ENCODE data around the gene PAQR5. TPM values are rescaled to one million over a fixed set of nuclear protein-coding genes. Genes with fewer than 3 reads are reported as not detected.

Gene PAQR5, protein sequence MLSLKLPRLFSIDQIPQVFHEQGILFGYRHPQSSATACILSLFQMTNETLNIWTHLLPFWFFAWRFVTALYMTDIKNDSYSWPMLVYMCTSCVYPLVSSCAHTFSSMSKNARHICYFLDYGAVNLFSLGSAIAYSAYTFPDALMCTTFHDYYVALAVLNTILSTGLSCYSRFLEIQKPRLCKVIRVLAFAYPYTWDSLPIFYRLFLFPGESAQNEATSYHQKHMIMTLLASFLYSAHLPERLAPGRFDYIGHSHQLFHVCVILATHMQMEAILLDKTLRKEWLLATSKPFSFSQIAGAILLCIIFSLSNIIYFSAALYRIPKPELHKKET
- not detected in 2 replicates for total RNA-seq (2011; cell fraction: chromatin; rRNA removed; ENCODE audit: low replicate concordance)
- not detected in 2 replicates for total RNA-seq (2011; cell fraction: nucleolus; rRNA removed)
- total RNA-seq (2011; cell fraction: nucleoplasm; rRNA removed) = not detected in 2 replicates
- total RNA-seq (2014; rRNA removed) (not detected in 2 replicates), total RNA-seq (2014; rRNA removed; fragmentation: Illumina TruSeq; extraction: Trizol) (not detected in 2 replicates), total RNA-seq (2015; rRNA removed; fragmentation: Illumina TruSeq; extraction: Trizol) (not detected in 2 replicates), total RNA-seq (2021) (0.04 TPM in 1 of 2 replicates, not detected in the other), polyA plus RNA-seq (2011; rRNA removed) (not detected in 2 replicates), polyA plus RNA-seq (2014; fragmentation: Illumina TruSeq; extraction: Trizol) (not detected in 2 replicates), polyA plus RNA-seq (2014; fragmentation: Nextera tagmentation; extraction: Ambion mirVana) (under 1 TPM in 1 of 2 experiments, not detected in 1; 0.08 TPM), polyA plus RNA-seq (2014; rRNA removed) (not detected in 2 replicates), polyA minus RNA-seq (2011; rRNA and poly(A)+ RNA removed) (0.04 and 0.06 TPM in 2 replicates), Bru-seq, nascent RNA (percentile 3 among the genes with signal in this experiment), BruChase-seq, experiment 1, labeled RNA remaining after a 2-hour chase (percentile 3 among the genes with signal in this experiment), BruChase-seq, experiment 2, labeled RNA remaining after a 6-hour chase (percentile 5 among the genes with signal in this experiment)
- polyA plus RNA-seq (2011; cell fraction: cytosol; rRNA removed) = 0.04 TPM in 1 of 2 replicates, not detected in the other
- polyA plus RNA-seq (2011; cell fraction: nucleus; rRNA removed) = 0.07 TPM in 1 of 2 replicates, not detected in the other
- 0.04 and 0.06 TPM in 2 replicates for polyA plus RNA-seq (2012)
- 0.73 TPM in 1 of 2 replicates, not detected in the other for polyA minus RNA-seq (2011; cell fraction: cytosol; rRNA and poly(A)+ RNA removed)
- not detected in 2 replicates for polyA minus RNA-seq (2011; cell fraction: nucleus; rRNA and poly(A)+ RNA removed)
- long read RNA-seq, experiment 1 = 0 reads
- long read RNA-seq, experiment 2 = 0 reads
- long read RNA-seq, experiment 3 = 0 reads

DNA sequence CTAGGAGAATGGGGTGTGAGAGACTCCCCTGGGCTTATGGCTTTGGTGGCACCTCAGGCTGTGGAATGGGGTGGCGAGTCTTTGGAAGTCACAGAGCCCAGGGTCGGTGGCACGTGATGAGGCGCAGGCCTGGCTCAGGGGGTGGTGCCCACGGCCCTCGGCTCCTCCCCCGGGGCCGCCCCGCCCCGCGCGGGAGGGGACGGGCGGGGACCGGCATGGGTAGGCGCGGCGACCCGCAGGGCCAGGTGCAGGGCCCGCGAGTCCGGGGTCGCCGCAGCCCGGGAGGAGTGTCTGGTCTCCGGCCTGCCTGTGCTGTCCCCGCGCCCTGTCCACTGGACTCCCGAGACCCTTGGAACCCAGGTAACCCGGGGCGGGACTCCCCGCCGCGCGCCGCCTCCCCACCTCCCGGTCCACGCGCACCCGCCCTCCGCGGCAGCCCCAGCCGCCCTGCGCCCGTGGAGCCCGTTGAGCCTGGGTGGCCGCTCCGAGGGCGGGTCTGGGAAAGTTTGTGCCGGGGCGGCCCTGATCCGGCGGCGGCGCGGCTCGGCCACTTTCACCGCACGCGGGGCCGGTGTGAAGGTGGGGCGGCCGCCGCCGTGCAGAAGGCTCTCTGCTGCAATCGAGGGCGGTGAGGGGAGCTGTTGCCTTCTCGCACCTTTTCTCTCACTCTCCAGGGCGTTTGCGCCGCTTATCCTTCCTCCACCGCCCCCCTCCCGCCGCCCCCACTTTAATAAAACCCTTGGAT, at the start of gene PAQR5:
Gene PAQR5, plus strand, starts transcription at position 216 of the 745 bp plus-strand sequence. CDS start 61,169 bp downstream, outside the sequence.
- Histone ChIP-seq H3K4me2 (ENCODE audit: insufficient read depth, low read length) (no peak within 1 kb of the TSS), H3K36me3 (ENCODE audit: control insufficient read depth, insufficient read depth, low read length) (no peaks in the 10 kb centered on the region), H3K9me1 (ENCODE audit: control insufficient read depth, insufficient read depth, low read length) (no peaks in the 10 kb centered on the region), H3K9ac (ENCODE audit: insufficient read depth in 1 of 2, low read depth in 2 of 2, low read length in 2 of 2) (peak within 1 kb of the TSS in 1 of 2 experiments; percentile 43; a peak in 2 of 4 replicates), H4K20me1 (replicated peaks; ENCODE audit: control insufficient read depth, insufficient read depth, low read length) (no peaks in the 10 kb centered on the region; the same call in 1 of the 2 replicates), H3K9me3 (replicated peaks; ENCODE audit: control insufficient read depth, insufficient read depth, low read depth, low read length) (no peaks in the 10 kb centered on the region), H3K4me1 (replicated peaks in 1 of 2; ENCODE audit: control insufficient read depth in 2 of 2, insufficient read depth in 2 of 2, low read length in 2 of 2) (peaks cover 0 to 11% of the 10 kb centered on the region in 2 experiments; a peak in 2 of 5 replicates), H3K79me2 (ENCODE audit: control insufficient read depth, insufficient read depth, low read length) (no peaks in the 10 kb centered on the region), H3K27me3 (ENCODE audit: control insufficient read depth in 2 of 2, insufficient read depth in 2 of 2, low read length in 2 of 2) (peaks cover 35 to 59% of the 10 kb centered on the region in 2 experiments; a peak in 4 of 5 replicates), H2AFZ (ENCODE audit: low read depth, low read length) (no peak within 1 kb of the TSS), H3K4me3 (no peak within 1 kb of the TSS), H3K27ac (ENCODE audit: extremely low read depth, low read depth, low read length) (no peak within 1 kb of the TSS)
- in situ Hi-C loops (cut with MboI) (no loop called here), intact Hi-C loops (cut with micrococcal nuclease) (no loop called here)
- ATAC-seq = peak; percentile 83
- DNase-seq (ENCODE audit: extremely low read depth in 1 of 4, low spot score in 3 of 4) = peak in 3 of 4 experiments; percentile 47 to 80 (median 79)
- CTCF ChIA-PET (ENCODE audit: low intra/inter-chr PET ratio) = no interaction called here
- POLR2A ChIA-PET = interaction anchor here (0.7 kb wide), 1 partner anchor 189 kb away, joined by 3 read pairs; no protein-coding TSS in a partner anchor
- FAIRE-seq = no peak
- no TSS peak for BruUV-seq (replicated peaks)
- 2% methylated on average over 20 of the region's 74 CpGs for WGBS (ENCODE audit: insufficient coverage, low coverage, missing lambda C conversion rate)
- TF ChIP-seq ZNF134 (CRISPR knock-in tag; conservative IDR thresholded peaks at IDR 0.05) (peak; percentile 36; the same call in 1 of the 2 replicates), MAZ (CRISPR knock-in tag; conservative IDR thresholded peaks at IDR 0.05 in 1 of 2, IDR thresholded peaks at IDR 0.05 in 1 of 2) (peak in 1 of 2 experiments; percentile 28; a peak in 1 of 4 replicates), TBL1XR1 (IDR thresholded peaks at IDR 0.05; ENCODE audit: low read length in 2 of 2) (no peak), HOXB6 (CRISPR knock-in tag; IDR thresholded peaks at IDR 0.05; ENCODE audit: borderline replicate concordance) (no peak), KLF1 (tag; IDR thresholded peaks at IDR 0.05) (no peak), ZNF699 (CRISPR knock-in tag; IDR thresholded peaks at IDR 0.05; ENCODE audit: insufficient replicate concordance) (no peak), BHLHE40 (IDR thresholded peaks at IDR 0.05; ENCODE audit: low read length) (peak; percentile 78), ZNF398 (CRISPR knock-in tag; IDR thresholded peaks at IDR 0.05) (no peak)
- TF ChIP-seq, protein P1, sequence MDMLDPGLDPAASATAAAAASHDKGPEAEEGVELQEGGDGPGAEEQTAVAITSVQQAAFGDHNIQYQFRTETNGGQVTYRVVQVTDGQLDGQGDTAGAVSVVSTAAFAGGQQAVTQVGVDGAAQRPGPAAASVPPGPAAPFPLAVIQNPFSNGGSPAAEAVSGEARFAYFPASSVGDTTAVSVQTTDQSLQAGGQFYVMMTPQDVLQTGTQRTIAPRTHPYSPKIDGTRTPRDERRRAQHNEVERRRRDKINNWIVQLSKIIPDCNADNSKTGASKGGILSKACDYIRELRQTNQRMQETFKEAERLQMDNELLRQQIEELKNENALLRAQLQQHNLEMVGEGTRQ (CRISPR knock-in tag; IDR thresholded peaks at IDR 0.05) = peak; percentile 25; the same call in 1 of the 2 replicates
